ENCODE data around the gene GALNT9.

DNA sequence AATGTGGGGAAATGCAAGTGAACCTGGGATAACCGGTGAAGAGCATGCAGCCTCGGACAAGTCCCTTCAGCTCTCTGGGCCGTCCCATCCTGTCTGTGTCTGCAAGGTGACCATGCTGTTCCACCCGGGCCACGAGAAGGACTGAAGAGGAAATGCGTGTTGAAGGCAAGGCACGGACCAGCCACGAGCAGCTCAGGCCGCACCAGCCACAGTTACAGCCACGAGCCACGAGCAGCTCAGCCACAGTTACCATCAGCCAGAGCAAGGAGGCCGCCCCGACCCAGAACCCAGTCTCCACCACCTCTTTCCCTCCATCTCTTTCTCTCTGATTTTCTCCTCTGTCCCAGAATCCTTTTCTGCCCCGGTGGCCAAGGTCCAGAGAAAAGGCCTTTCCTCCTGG, 18.8 kb upstream of the GALNT9 start:
- TF ChIP-seq, protein P1, sequence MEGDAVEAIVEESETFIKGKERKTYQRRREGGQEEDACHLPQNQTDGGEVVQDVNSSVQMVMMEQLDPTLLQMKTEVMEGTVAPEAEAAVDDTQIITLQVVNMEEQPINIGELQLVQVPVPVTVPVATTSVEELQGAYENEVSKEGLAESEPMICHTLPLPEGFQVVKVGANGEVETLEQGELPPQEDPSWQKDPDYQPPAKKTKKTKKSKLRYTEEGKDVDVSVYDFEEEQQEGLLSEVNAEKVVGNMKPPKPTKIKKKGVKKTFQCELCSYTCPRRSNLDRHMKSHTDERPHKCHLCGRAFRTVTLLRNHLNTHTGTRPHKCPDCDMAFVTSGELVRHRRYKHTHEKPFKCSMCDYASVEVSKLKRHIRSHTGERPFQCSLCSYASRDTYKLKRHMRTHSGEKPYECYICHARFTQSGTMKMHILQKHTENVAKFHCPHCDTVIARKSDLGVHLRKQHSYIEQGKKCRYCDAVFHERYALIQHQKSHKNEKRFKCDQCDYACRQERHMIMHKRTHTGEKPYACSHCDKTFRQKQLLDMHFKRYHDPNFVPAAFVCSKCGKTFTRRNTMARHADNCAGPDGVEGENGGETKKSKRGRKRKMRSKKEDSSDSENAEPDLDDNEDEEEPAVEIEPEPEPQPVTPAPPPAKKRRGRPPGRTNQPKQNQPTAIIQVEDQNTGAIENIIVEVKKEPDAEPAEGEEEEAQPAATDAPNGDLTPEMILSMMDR (IDR thresholded peaks at IDR 0.05) = no peak
- TF ChIP-seq POLR2A (IDR thresholded peaks at IDR 0.05) = no peak
